ENCODE results near the gene LRIG1. TPM values are rescaled to one million over a fixed set of nuclear protein-coding genes. Genes with fewer than 3 reads are reported as not detected.

LRIG1 gene
- total RNA-seq, 1 experiment from 2014 or later = 2.2 TPM

DNA sequence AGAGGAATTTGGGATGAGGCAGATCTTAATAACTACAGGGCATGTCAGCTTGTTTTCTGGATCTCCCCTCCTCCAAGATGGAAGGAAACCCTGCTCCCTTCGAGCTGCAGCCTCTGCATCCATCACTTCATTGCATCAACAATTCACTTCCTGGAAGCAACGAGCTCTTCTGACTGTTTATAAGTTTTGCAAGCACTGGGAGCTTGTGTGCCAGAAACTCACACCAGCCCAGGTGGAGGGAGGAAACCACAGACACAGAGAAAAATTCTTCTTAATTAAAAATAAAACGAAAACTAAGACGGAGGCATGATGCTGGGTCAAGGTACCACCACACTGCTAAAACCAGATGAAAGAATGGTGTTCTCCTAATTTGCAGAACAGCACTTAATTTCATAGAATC, 10.6 kb downstream of the LRIG1 start:
- no peaks in the 10 kb centered on the region for H3K9me2 ChIP-seq (replicated peaks; ENCODE audit: low read length)
- no peak overlapping the region for H3K27ac ChIP-seq (ENCODE audit: low read length)
- DNase-seq (no peak), ATAC-seq (no peak)
- intact Hi-C loops (cut with micrococcal nuclease) = no loop called here
- ChIA-PET CTCF (no interaction called here), POLR2A (ENCODE audit: unreplicated experiment) (no interaction called here)
- H3K27me3 ChIP-seq (ENCODE audit: low read length) = no peaks in the 10 kb centered on the region
- H2AFZ ChIP-seq (ENCODE audit: low read length) = no peak overlapping the region
- H4K20me1 ChIP-seq (ENCODE audit: low read length) = no peaks in the 10 kb centered on the region
- no peak overlapping the region for H3K4me2 ChIP-seq (ENCODE audit: low read length)
- no peaks in the 10 kb centered on the region for H3K9me3 ChIP-seq (ENCODE audit: low read length)
- no TSS peak for BruUV-seq (replicated peaks)
- H3K4me3 ChIP-seq (ENCODE audit: low read length) = no peak overlapping the region
- TF ChIP-seq, protein P1, sequence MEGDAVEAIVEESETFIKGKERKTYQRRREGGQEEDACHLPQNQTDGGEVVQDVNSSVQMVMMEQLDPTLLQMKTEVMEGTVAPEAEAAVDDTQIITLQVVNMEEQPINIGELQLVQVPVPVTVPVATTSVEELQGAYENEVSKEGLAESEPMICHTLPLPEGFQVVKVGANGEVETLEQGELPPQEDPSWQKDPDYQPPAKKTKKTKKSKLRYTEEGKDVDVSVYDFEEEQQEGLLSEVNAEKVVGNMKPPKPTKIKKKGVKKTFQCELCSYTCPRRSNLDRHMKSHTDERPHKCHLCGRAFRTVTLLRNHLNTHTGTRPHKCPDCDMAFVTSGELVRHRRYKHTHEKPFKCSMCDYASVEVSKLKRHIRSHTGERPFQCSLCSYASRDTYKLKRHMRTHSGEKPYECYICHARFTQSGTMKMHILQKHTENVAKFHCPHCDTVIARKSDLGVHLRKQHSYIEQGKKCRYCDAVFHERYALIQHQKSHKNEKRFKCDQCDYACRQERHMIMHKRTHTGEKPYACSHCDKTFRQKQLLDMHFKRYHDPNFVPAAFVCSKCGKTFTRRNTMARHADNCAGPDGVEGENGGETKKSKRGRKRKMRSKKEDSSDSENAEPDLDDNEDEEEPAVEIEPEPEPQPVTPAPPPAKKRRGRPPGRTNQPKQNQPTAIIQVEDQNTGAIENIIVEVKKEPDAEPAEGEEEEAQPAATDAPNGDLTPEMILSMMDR (conservative IDR thresholded peaks at IDR 0.05; ENCODE audit: low read depth, low read length) = no peak
- TF ChIP-seq EZH2 (IDR thresholded peaks at IDR 0.05; ENCODE audit: low read length, unreplicated experiment) (no peak), EZH2phosphoT487 (IDR thresholded peaks at IDR 0.05; ENCODE audit: borderline replicate concordance, low read length) (no peak)
- H3K9ac ChIP-seq (ENCODE audit: low read length) = no peak overlapping the region
- H3K79me2 ChIP-seq (ENCODE audit: low read length) = no peaks in the 10 kb centered on the region
- H3K36me3 ChIP-seq (ENCODE audit: low read depth, low read length) = no peaks in the 10 kb centered on the region
- no peaks in the 10 kb centered on the region for H3K4me1 ChIP-seq (ENCODE audit: insufficient read depth, low read length)
- H3F3A ChIP-seq (ENCODE audit: low read length, unreplicated experiment) = no peaks in the 10 kb centered on the region

DNA sequence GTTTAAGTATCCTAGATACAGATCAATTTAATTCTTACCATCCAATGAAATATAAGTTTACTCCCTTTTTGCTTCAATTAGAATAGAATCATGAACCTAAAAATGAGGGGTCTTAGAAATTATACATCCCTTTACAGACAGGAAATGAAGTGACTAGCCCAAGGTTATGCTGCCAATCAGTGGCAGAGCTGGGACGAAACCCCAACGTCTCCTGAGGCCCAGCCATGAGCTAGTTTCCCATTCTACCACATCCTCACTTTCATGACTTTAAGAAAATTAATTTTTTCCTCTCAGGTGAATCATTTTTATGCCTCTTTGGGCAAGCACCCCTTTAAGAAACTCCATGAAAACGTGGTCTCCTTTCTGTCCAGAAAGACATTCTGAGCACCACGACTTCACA, 11.2 kb downstream of the LRIG1 start:
- intact Hi-C loops (cut with micrococcal nuclease) = no loop called here
- H3K4me1 ChIP-seq (ENCODE audit: insufficient read depth, low read length) = no peaks in the 10 kb centered on the region
- ATAC-seq (no peak), DNase-seq (no peak)
- H3K4me3 ChIP-seq (ENCODE audit: low read length) = no peak overlapping the region
- no peak overlapping the region for H2AFZ ChIP-seq (ENCODE audit: low read length)
- no TSS peak for BruUV-seq (replicated peaks)
- H3K27ac ChIP-seq (ENCODE audit: low read length) = no peak overlapping the region
- no peaks in the 10 kb centered on the region for H3K9me2 ChIP-seq (replicated peaks; ENCODE audit: low read length)
- ChIA-PET POLR2A (ENCODE audit: unreplicated experiment) (no interaction called here), CTCF (no interaction called here)
- no peak for TF ChIP-seq EZH2phosphoT487 (IDR thresholded peaks at IDR 0.05; ENCODE audit: borderline replicate concordance, low read length)
- TF ChIP-seq EZH2 (IDR thresholded peaks at IDR 0.05; ENCODE audit: low read length, unreplicated experiment) = no peak
- TF ChIP-seq, protein P1 (conservative IDR thresholded peaks at IDR 0.05; ENCODE audit: low read depth, low read length) = no peak
- H4K20me1 ChIP-seq (ENCODE audit: low read length) = no peaks in the 10 kb centered on the region
- H3K4me2 ChIP-seq (ENCODE audit: low read length) = no peak overlapping the region
- no peaks in the 10 kb centered on the region for H3K9me3 ChIP-seq (ENCODE audit: low read length)
- H3K79me2 ChIP-seq (ENCODE audit: low read length) = no peaks in the 10 kb centered on the region
- no peaks in the 10 kb centered on the region for H3K36me3 ChIP-seq (ENCODE audit: low read depth, low read length)
- no peaks in the 10 kb centered on the region for H3K27me3 ChIP-seq (ENCODE audit: low read length)
- H3K9ac ChIP-seq (ENCODE audit: low read length) = no peak overlapping the region
- no peaks in the 10 kb centered on the region for H3F3A ChIP-seq (ENCODE audit: low read length, unreplicated experiment)

DNA sequence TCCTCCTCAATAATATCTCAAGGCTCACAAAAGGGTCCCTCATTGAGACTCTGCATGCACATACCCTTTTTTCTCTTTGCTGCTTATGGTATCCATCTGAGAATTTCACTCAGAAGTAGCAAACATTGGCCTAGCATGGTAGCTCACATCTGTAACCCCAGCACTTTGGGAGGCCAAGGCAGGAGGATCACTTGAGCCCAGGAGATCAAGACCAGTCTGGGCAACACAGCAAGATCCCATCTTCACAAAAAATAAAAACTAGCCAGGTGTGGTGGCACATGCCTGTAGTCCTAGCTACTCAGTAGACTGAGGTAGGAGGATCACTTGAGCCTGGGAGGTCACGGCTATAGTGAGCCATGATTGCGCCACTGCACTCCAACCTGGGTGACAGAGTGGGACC, 11.7 kb downstream of the LRIG1 start:
- H3K9ac ChIP-seq (ENCODE audit: low read length) = no peak overlapping the region
- no peaks in the 10 kb centered on the region for H3K4me1 ChIP-seq (ENCODE audit: insufficient read depth, low read length)
- H3K9me2 ChIP-seq (replicated peaks; ENCODE audit: low read length) = no peaks in the 10 kb centered on the region
- no peak for ATAC-seq
- H3K9me3 ChIP-seq (ENCODE audit: low read length) = no peaks in the 10 kb centered on the region
- H3K27ac ChIP-seq (ENCODE audit: low read length) = no peak overlapping the region
- H2AFZ ChIP-seq (ENCODE audit: low read length) = no peak overlapping the region
- H4K20me1 ChIP-seq (ENCODE audit: low read length) = no peaks in the 10 kb centered on the region
- no peak overlapping the region for H3K4me2 ChIP-seq (ENCODE audit: low read length)
- H3K4me3 ChIP-seq (ENCODE audit: low read length) = no peak overlapping the region
- no TSS peak for BruUV-seq (replicated peaks)
- no peaks in the 10 kb centered on the region for H3K27me3 ChIP-seq (ENCODE audit: low read length)
- intact Hi-C loops (cut with micrococcal nuclease) = no loop called here
- TF ChIP-seq EZH2 (IDR thresholded peaks at IDR 0.05; ENCODE audit: low read length, unreplicated experiment) = no peak
- TF ChIP-seq EZH2phosphoT487 (IDR thresholded peaks at IDR 0.05; ENCODE audit: borderline replicate concordance, low read length) = no peak
- TF ChIP-seq, protein P1 (conservative IDR thresholded peaks at IDR 0.05; ENCODE audit: low read depth, low read length) = no peak
- no peaks in the 10 kb centered on the region for H3K36me3 ChIP-seq (ENCODE audit: low read depth, low read length)
- ChIA-PET POLR2A (ENCODE audit: unreplicated experiment) (no interaction called here), CTCF (no interaction called here)
- no peak for DNase-seq
- H3F3A ChIP-seq (ENCODE audit: low read length, unreplicated experiment) = no peaks in the 10 kb centered on the region
- H3K79me2 ChIP-seq (ENCODE audit: low read length) = no peaks in the 10 kb centered on the region

All from PC-3 (cell line).